Fibroblast of lung (primary cell): ENCODE data around the gene CATSPER4.

ENCODE experiments used
- EZH2 ChIP-seq: IDR thresholded peaks from 2 replicates; pipeline ENCODE4 v1.5.1; 2012; ENCODE audit warnings: low read length, control low read depth, mild to moderate bottlenecking; ENCODE audit errors: missing control alignments
- TF ChIP-seq, protein P1 (sequence below), 2 donors: IDR thresholded peaks in 1 of 2; conservative IDR thresholded peaks in 1 of 2; 1 replicate in 1 of 2; 2 replicates in 1 of 2; pipeline ENCODE4 v1.5.1; 2011 to 2012; ENCODE audit warnings: low read length in 2 of 2, control low read depth in 1 of 2, inconsistent platforms in 1 of 2, low read depth in 1 of 2, mild to moderate bottlenecking in 1 of 2

DNA sequence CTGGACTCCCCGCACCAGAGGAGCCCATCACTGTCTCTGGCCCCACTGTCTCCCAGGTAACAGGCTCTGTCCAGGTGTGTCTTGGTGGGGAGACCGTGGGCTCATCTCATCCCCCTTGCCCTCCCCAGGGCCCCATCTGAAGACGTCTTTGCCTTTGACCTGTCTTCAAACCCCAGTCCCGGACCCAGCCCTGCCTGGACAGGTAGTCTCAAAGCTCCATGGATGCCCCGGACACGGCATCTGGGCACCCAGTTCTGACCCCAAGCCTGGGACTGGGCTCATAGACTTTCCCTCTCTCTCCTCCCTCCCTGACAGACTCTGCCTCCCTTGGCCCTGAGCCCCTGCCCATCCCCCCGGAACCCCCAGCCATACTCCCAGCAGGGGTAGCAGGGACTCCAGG, 6.3 kb upstream of the CATSPER4 start:
- TF ChIP-seq, protein P1, sequence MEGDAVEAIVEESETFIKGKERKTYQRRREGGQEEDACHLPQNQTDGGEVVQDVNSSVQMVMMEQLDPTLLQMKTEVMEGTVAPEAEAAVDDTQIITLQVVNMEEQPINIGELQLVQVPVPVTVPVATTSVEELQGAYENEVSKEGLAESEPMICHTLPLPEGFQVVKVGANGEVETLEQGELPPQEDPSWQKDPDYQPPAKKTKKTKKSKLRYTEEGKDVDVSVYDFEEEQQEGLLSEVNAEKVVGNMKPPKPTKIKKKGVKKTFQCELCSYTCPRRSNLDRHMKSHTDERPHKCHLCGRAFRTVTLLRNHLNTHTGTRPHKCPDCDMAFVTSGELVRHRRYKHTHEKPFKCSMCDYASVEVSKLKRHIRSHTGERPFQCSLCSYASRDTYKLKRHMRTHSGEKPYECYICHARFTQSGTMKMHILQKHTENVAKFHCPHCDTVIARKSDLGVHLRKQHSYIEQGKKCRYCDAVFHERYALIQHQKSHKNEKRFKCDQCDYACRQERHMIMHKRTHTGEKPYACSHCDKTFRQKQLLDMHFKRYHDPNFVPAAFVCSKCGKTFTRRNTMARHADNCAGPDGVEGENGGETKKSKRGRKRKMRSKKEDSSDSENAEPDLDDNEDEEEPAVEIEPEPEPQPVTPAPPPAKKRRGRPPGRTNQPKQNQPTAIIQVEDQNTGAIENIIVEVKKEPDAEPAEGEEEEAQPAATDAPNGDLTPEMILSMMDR (conservative IDR thresholded peaks at IDR 0.05 in 1 of 2, IDR thresholded peaks at IDR 0.05 in 1 of 2; ENCODE audit: low read depth in 1 of 2, low read length in 2 of 2): no peak
- TF ChIP-seq EZH2: no peak
